Heart right ventricle (tissue), 16 donors: ENCODE measurements around the gene TENM4. TPM values are rescaled to one million over a fixed set of nuclear protein-coding genes. Genes with fewer than 3 reads are reported as not detected.

ENCODE experiments used
- ATAC-seq, 8 donors: fragments of 200-7000 bp; cut with Tn5 transposase; one replicate each; pipeline ENCODE4 v1.9.1; 2020; ENCODE audit warnings: mild to moderate bottlenecking in 8 of 8, moderate library complexity in 8 of 8, moderate number of reproducible peaks in 1 of 8
- DNase-seq, 2 donors: peaks; one replicate each; pipeline ENCODE4 v3.0.0-alpha.2; 2020
- H3K27ac ChIP-seq, 10 donors: fragments of 200-600 bp; sonication (generic) in 2 of 10; one replicate each; pipeline versions ENCODE4 v1.5.0 to v1.8.0; 2020 to 2022; ENCODE audit warnings: mild to moderate bottlenecking in 3 of 10
- H3K27me3 ChIP-seq, 7 donors: fragments of 200-600 bp; one replicate each; pipeline ENCODE4 v1.8.0; 2021 to 2022; ENCODE audit warnings: mild to moderate bottlenecking in 2 of 7
- H3K36me3 ChIP-seq, 9 donors: fragments of 200-600 bp; sonication (generic) in 1 of 9; one replicate each; pipeline versions ENCODE4 v1.5.0 to v1.8.0; 2020 to 2022; ENCODE audit warnings: mild to moderate bottlenecking in 2 of 9
- H3K4me1 ChIP-seq, 9 donors: fragments of 200-600 bp; sonication (generic) in 1 of 9; one replicate each; pipeline versions ENCODE4 v1.5.0 to v1.8.0; 2020 to 2022; ENCODE audit warnings: mild to moderate bottlenecking in 4 of 9
- H3K4me3 ChIP-seq, 10 donors: fragments of 200-600 bp; sonication (generic) in 2 of 10; one replicate each; pipeline versions ENCODE4 v1.5.0 to v1.8.0; 2020 to 2022; ENCODE audit warnings: mild to moderate bottlenecking in 7 of 10, moderate library complexity in 2 of 10
- H3K9me3 ChIP-seq, 11 donors: fragments of 200-600 bp in 10 of 11; sonication (generic) in 2 of 11; one replicate each; pipeline versions ENCODE4 v1.5.0 to v1.8.0; 2013 to 2022; ENCODE audit warnings: mild to moderate bottlenecking in 2 of 11, control low read depth in 1 of 11, moderate library complexity in 1 of 11
- CTCF ChIP-seq, 9 donors: fragments of 200-600 bp; sonication (generic) in 2 of 9; IDR thresholded peaks; one replicate each; pipeline versions ENCODE4 v1.5.0 to v1.8.0; 2021 to 2022; ENCODE audit warnings: antibody characterized with exemption in 9 of 9, mild to moderate bottlenecking in 5 of 9, moderate library complexity in 1 of 9
- WGBS, 2 donors: extraction: QIAGEN DNeasy Blood & Tissue Kit; methylation state at CpG; one replicate each; pipeline ENCODE4 v1.1.7; 2013; ENCODE audit warnings: inconsistent platforms in 1 of 2; 5-methylcytosine and 5-hydroxymethylcytosine counted together
- intact Hi-C, 10 donors: fragments of 100-400 bp; cut with DNase I; formaldehyde crosslinking; loops; one replicate each; pipeline versions ENCODE4 v1.11.1 to v1.14.2; 2022
- polyA plus RNA-seq, 2 donors: library from polyadenylated mRNA; stranded (reverse); fragments of 200-250 nt; gene quantifications; one replicate each; pipeline ENCODE4 v1.2.3, GENCODE V29; 2013
- total RNA-seq, 10 donors: library from RNA; stranded (reverse); fragmentation: NEBNext Ultra II Directional in 3 of 10; extraction: Animal tissue kit (Norgen Biotek cat#: 25700) in 3 of 10; gene quantifications; one replicate each; pipeline versions ENCODE4 v1.2.1 to v1.2.4, GENCODE V29; 2021 to 2023
- donor health status: Arrhythmogenic right ventricular cardiomyopathy.
- donor health status: ischemic (EF 13 %, LVEDD 7.1; RV severe dilation, severe dysfunction).
- donor health status: healthy with polysubstance abuse.
- donor health status: DM: no; HTN: yes; CAD: no.
- donor health status: DM: no; HTN: no; CAD: no.
- donor health status: ischemic (EF 25% LVEDD 6.9; RV normal size, moderate dysfunction).
- donor health status: ischemic (EF 25% LVEDD 5.7; RV mildly dilated, moderate dysfunction).
- donor health status: healthy.
- donor health status: DM: yes; HTN: yes; CAD: no.
- donor health status: Ischemic cardiomyopathy.
- donor health status: ischemic (EF 35%, LVEDD 5.7; RV mildly dilated, moderate dysfunction).
- donor health status: nonischemic (EF 11% LVEDD 7.7; RV severe dilation, severe dysfunction).
- donor health status: DM: yes; HTN: yes; CAD: no.
- donor health status: PGD.
- donor health status: ischemic (EF 29% LVEDD 5.4; RV normal size, mild dysfunction).
- donor health status: nonischemic (EF 23%, LVEDD 6.1; RV moderate dilation, normal function).

Gene TENM4
- total and polyA plus RNA-seq, 12 donors, result 0.10 to 3.6 (median 0.91) TPM

GRCh38 chr11:78791254-78791653 is 649.6 kb downstream of the TENM4 start:
- Histone ChIP-seq H3K36me3 (no peaks in the 10 kb centered on the region), H3K4me3 (no peak overlapping the region), H3K27ac (no peak overlapping the region), H3K27me3 (peaks cover 0 to under 1% (median 0%) of the 10 kb centered on the region in 7 donors), H3K4me1 (peaks cover 0 to 7% (median 0%) of the 10 kb centered on the region in 9 donors), H3K9me3 (no peaks in the 10 kb centered on the region)
- no peak for DNase-seq
- TF ChIP-seq CTCF (IDR thresholded peaks at IDR 0.05), result no peak
- ATAC-seq, result no peak
- WGBS, 2 donors, result 88 to 97% methylated on average over 1 of the region's 1 CpG
- intact Hi-C loops, result loop anchor here in 2 of 10 donors (10.0 kb wide), 2 partner anchors 164 to 174 kb away; no protein-coding TSS in a partner anchor

- intact Hi-C loops, result loop anchor here in 2 of 10 donors (10.0 kb wide), 2 partner anchors 164 to 174 kb away; no protein-coding TSS in a partner anchor
- Histone ChIP-seq H3K9me3 (no peaks in the 10 kb centered on the region), H3K27ac (no peak overlapping the region), H3K36me3 (no peaks in the 10 kb centered on the region), H3K4me1 (peaks cover 0 to 3% (median 0%) of the 10 kb centered on the region in 9 donors), H3K4me3 (no peak overlapping the region), H3K27me3 (peaks cover 0 to 4% (median 0%) of the 10 kb centered on the region in 7 donors)
- peak in 3 of 8 donors; percentile 42 to 73 (median 53) for ATAC-seq
- no peak for DNase-seq
- no peak for TF ChIP-seq CTCF (IDR thresholded peaks at IDR 0.05)
These were observed 650.0 kb downstream of the TENM4 start for GRCh38 chr11:78790784-78791183.

- Histone ChIP-seq H3K36me3 (no peaks in the 10 kb centered on the region), H3K27me3 (peaks cover 0 to 10% (median 0%) of the 10 kb centered on the region in 7 donors), H3K4me1 (no peaks in the 10 kb centered on the region), H3K27ac (no peak overlapping the region), H3K9me3 (no peaks in the 10 kb centered on the region), H3K4me3 (no peak overlapping the region)
- 98 to 100% methylated on average over 1 of the region's 1 CpG for WGBS, 2 donors
- TF ChIP-seq CTCF (IDR thresholded peaks at IDR 0.05), result no peak
- no peak for ATAC-seq
- intact Hi-C loops, result loop anchor here in 1 of 10 donors (5.0 kb wide), 1 partner anchor 52 kb away; no protein-coding TSS in a partner anchor
- no peak for DNase-seq
These were observed 651.5 kb downstream of the TENM4 start for GRCh38 chr11:78789375-78789774.

GRCh38 chr11:78788533-78788932 is 652.3 kb downstream of the TENM4 start:
- TF ChIP-seq CTCF (IDR thresholded peaks at IDR 0.05), result no peak
- H3K36me3 ChIP-seq, result no peaks in the 10 kb centered on the region
- intact Hi-C loops, result loop anchor here in 1 of 10 donors (5.0 kb wide), 1 partner anchor 51 kb away; no protein-coding TSS in a partner anchor
- ATAC-seq (no peak), DNase-seq (no peak)
- 80 to 90% methylated on average over 1 of the region's 1 CpG for WGBS, 2 donors
- peaks cover 0 to 10% (median 0%) of the 10 kb centered on the region in 7 donors for H3K27me3 ChIP-seq
- H3K4me1 ChIP-seq, result peaks cover 0 to 3% (median 0%) of the 10 kb centered on the region in 9 donors
- no peak overlapping the region for H3K4me3 ChIP-seq
- H3K27ac ChIP-seq, result no peak overlapping the region
- no peaks in the 10 kb centered on the region for H3K9me3 ChIP-seq
